RWPE2 (cell line): ENCODE data around the gene HECTD3.

Experiments
- ATAC-seq: fragments of 200-7000 bp; cut with Tn5 transposase; 3 replicates; pipeline ENCODE4 v1.9.1; 2021; ENCODE audit warnings: low read depth
- DNase-seq: peaks from one replicate; pipeline ENCODE4 v3.0.0-alpha.2; 2020; ENCODE audit warnings: low spot score
- H3K27ac ChIP-seq: fragments of 450-650 bp; 2 replicates; pipeline ENCODE4 v1.5.1; 2017; ENCODE audit warnings: mild to moderate bottlenecking; ENCODE audit not compliant: poor library complexity, severe bottlenecking
- H3K27me3 ChIP-seq: fragments of 250-450 bp; sonication (Bioruptor Pico); 2 replicates; pipeline ENCODE4 v1.5.1; 2021; ENCODE audit warnings: mild to moderate bottlenecking, moderate library complexity; ENCODE audit not compliant: insufficient read depth, poor library complexity, severe bottlenecking
- H3K36me3 ChIP-seq: fragments of 250-450 bp; sonication (Bioruptor Pico); 2 replicates; pipeline ENCODE4 v1.5.1; 2020; ENCODE audit warnings: low read depth, mild to moderate bottlenecking, moderate library complexity
- H3K4me1 ChIP-seq: fragments of 250-450 bp; sonication (Bioruptor Pico); 2 replicates; pipeline ENCODE4 v1.5.1; 2021; ENCODE audit warnings: mild to moderate bottlenecking, moderate library complexity; ENCODE audit not compliant: insufficient read depth, poor library complexity, severe bottlenecking
- H3K4me3 ChIP-seq: fragments of 250-450 bp; sonication (Bioruptor Pico); 2 replicates; pipeline ENCODE4 v1.5.1; 2021; ENCODE audit warnings: mild to moderate bottlenecking, moderate library complexity; ENCODE audit not compliant: severe bottlenecking
- H3K9me3 ChIP-seq: fragments of 250-450 bp; sonication (Bioruptor Pico); 2 replicates; pipeline ENCODE4 v1.5.1; 2021; ENCODE audit warnings: mild to moderate bottlenecking, moderate library complexity; ENCODE audit not compliant: severe bottlenecking
- CTCF ChIP-seq: fragments of 450-650 bp; IDR thresholded peaks from one replicate; pipeline ENCODE4 v1.5.1; 2017; ENCODE audit warnings: mild to moderate bottlenecking, moderate library complexity; ENCODE audit not compliant: poor library complexity, severe bottlenecking

Gene HECTD3

GRCh38 chr1:45026446-45026845, 15.3 kb upstream of the HECTD3 start:
- H3K4me1 ChIP-seq = no peaks in the 10 kb centered on the region
- H3K27ac ChIP-seq = no peak overlapping the region
- no peaks in the 10 kb centered on the region for H3K9me3 ChIP-seq
- H3K36me3 ChIP-seq = no peaks in the 10 kb centered on the region
- no peaks in the 10 kb centered on the region for H3K27me3 ChIP-seq
- no peak for TF ChIP-seq CTCF
- DNase-seq (no peak), ATAC-seq (no peak)
- H3K4me3 ChIP-seq = no peak overlapping the region

GRCh38 chr1:45023663-45024062, 12.5 kb upstream of the HECTD3 start:
- no peaks in the 10 kb centered on the region for H3K36me3 ChIP-seq
- no peak overlapping the region for H3K27ac ChIP-seq
- DNase-seq (no peak), ATAC-seq (no peak)
- H3K27me3 ChIP-seq = no peaks in the 10 kb centered on the region
- H3K4me1 ChIP-seq = no peaks in the 10 kb centered on the region
- H3K9me3 ChIP-seq = no peaks in the 10 kb centered on the region
- TF ChIP-seq CTCF = no peak
- H3K4me3 ChIP-seq = no peak overlapping the region

GRCh38 chr1:45018599-45019230, 7.6 kb upstream of the HECTD3 start:
- peak; percentile 69 for TF ChIP-seq CTCF
- ATAC-seq = peak; percentile 88
- no peak overlapping the region for H3K27ac ChIP-seq
- H3K4me1 ChIP-seq = no peaks in the 10 kb centered on the region
- no peak overlapping the region for H3K4me3 ChIP-seq
- H3K9me3 ChIP-seq = no peaks in the 10 kb centered on the region
- peaks cover 17% of the 10 kb centered on the region for H3K36me3 ChIP-seq
- no peak for DNase-seq
- H3K27me3 ChIP-seq = no peaks in the 10 kb centered on the region

- TF ChIP-seq CTCF = no peak
- Histone ChIP-seq H3K9me3 (no peaks in the 10 kb centered on the region), H3K27me3 (no peaks in the 10 kb centered on the region), H3K36me3 (peaks cover 20% of the 10 kb centered on the region), H3K27ac (no peak overlapping the region), H3K4me1 (no peaks in the 10 kb centered on the region), H3K4me3 (no peak overlapping the region)
- DNase-seq (no peak), ATAC-seq (no peak)
Observed at GRCh38 chr1:45016767-45017166, 5.6 kb upstream of the HECTD3 start.

GRCh38 chr1:45016090-45016697, 5.1 kb upstream of the HECTD3 start:
- H3K27me3 ChIP-seq = no peaks in the 10 kb centered on the region
- H3K36me3 ChIP-seq = peaks cover 20% of the 10 kb centered on the region
- no peak overlapping the region for H3K4me3 ChIP-seq
- peaks cover 4% of the 10 kb centered on the region for H3K4me1 ChIP-seq
- TF ChIP-seq CTCF = no peak
- H3K9me3 ChIP-seq = no peaks in the 10 kb centered on the region
- no peak overlapping the region for H3K27ac ChIP-seq
- no peak for ATAC-seq
- no peak for DNase-seq
